ENCODE results near the gene ZNF205. TPM values are rescaled to one million over a fixed set of nuclear protein-coding genes. Genes with fewer than 3 reads are reported as not detected.

The ZNF205 gene
- polyA plus RNA-seq, 3 donors: 1.0 to 6.7 (median 1.3) TPM

DNA sequence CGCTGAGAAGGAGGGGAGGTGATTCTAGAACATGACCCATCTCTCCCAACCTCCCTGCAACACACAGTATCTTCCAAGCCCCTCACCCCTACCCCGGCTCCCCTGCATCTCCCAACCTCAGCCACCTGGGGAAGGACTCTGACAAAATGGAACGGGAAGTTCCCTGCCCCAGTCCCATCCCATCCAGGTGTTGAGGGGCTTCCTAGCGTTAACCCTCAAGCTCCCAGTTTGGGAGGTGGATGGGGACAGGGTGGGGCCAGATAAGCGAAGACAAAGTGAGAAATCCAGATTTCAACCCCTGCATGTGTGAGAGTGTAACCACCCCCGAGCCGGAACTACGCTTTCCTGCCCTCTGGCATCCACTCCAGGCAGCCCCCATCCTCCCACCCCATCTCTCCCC is 15.1 kb upstream of the ZNF205 start:
- Histone ChIP-seq H3K27ac (ENCODE audit: low read depth in 1 of 2, low read length in 2 of 2) (no peak overlapping the region), H3K27me3 (ENCODE audit: control insufficient read depth in 2 of 2, insufficient read depth in 2 of 2, low read length in 2 of 2) (no peaks in the 10 kb centered on the region), H3K9me3 (replicated peaks in 1 of 2; ENCODE audit: control insufficient read depth in 1 of 2, insufficient read depth in 1 of 2, low read length in 2 of 2) (no peaks in the 10 kb centered on the region), H3K4me1 (ENCODE audit: control insufficient read depth in 1 of 2, insufficient read depth in 2 of 2, low read length in 2 of 2) (peaks cover 50 to 52% of the 10 kb centered on the region in 2 donors), H3K36me3 (replicated peaks in 1 of 2; ENCODE audit: control insufficient read depth in 1 of 2, insufficient read depth in 2 of 2, low read length in 2 of 2) (no peaks in the 10 kb centered on the region), H2AFZ (ENCODE audit: insufficient read depth, low read depth, low read length, poor library complexity, severe bottlenecking) (no peak overlapping the region), H3K79me2 (ENCODE audit: insufficient read depth, low read length) (no peaks in the 10 kb centered on the region), H3K4me3 (replicated peaks in 1 of 3; ENCODE audit: low read depth in 2 of 3, low read length in 3 of 3) (no peak overlapping the region), H4K20me1 (ENCODE audit: insufficient read depth, low read length) (no peaks in the 10 kb centered on the region), H3K9ac (ENCODE audit: insufficient read depth, low read length, poor library complexity, severe bottlenecking) (no peak overlapping the region), H3K4me2 (replicated peaks; ENCODE audit: extremely low read depth, low read length, poor library complexity, severe bottlenecking) (no peak overlapping the region)
- DNase-seq: no peak
- WGBS (ENCODE audit: insufficient coverage): no CpG with 5 or more reads among the region's 8 CpGs
- Mint-ChIP-seq H3K27me3 (ENCODE audit: low read depth in 3 of 3) (peaks cover 7 to 11% (median 10%) of the 10 kb centered on the region in 3 donors), H3K4me1 (peaks cover 50% of the 10 kb centered on the region), H3K4me3 (no peak overlapping the region), H3K9me3 (peaks cover 0 to 2% (median 0%) of the 10 kb centered on the region in 7 donors), H3K36me3 (no peaks in the 10 kb centered on the region), H3K27ac (peak overlapping the region in 3 of 7 donors; percentile 15 to 85 (median 81))
- TF ChIP-seq, protein P1, sequence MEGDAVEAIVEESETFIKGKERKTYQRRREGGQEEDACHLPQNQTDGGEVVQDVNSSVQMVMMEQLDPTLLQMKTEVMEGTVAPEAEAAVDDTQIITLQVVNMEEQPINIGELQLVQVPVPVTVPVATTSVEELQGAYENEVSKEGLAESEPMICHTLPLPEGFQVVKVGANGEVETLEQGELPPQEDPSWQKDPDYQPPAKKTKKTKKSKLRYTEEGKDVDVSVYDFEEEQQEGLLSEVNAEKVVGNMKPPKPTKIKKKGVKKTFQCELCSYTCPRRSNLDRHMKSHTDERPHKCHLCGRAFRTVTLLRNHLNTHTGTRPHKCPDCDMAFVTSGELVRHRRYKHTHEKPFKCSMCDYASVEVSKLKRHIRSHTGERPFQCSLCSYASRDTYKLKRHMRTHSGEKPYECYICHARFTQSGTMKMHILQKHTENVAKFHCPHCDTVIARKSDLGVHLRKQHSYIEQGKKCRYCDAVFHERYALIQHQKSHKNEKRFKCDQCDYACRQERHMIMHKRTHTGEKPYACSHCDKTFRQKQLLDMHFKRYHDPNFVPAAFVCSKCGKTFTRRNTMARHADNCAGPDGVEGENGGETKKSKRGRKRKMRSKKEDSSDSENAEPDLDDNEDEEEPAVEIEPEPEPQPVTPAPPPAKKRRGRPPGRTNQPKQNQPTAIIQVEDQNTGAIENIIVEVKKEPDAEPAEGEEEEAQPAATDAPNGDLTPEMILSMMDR (IDR thresholded peaks at IDR 0.05): no peak
- intact Hi-C loops (cut with micrococcal nuclease): no loop called here

DNA sequence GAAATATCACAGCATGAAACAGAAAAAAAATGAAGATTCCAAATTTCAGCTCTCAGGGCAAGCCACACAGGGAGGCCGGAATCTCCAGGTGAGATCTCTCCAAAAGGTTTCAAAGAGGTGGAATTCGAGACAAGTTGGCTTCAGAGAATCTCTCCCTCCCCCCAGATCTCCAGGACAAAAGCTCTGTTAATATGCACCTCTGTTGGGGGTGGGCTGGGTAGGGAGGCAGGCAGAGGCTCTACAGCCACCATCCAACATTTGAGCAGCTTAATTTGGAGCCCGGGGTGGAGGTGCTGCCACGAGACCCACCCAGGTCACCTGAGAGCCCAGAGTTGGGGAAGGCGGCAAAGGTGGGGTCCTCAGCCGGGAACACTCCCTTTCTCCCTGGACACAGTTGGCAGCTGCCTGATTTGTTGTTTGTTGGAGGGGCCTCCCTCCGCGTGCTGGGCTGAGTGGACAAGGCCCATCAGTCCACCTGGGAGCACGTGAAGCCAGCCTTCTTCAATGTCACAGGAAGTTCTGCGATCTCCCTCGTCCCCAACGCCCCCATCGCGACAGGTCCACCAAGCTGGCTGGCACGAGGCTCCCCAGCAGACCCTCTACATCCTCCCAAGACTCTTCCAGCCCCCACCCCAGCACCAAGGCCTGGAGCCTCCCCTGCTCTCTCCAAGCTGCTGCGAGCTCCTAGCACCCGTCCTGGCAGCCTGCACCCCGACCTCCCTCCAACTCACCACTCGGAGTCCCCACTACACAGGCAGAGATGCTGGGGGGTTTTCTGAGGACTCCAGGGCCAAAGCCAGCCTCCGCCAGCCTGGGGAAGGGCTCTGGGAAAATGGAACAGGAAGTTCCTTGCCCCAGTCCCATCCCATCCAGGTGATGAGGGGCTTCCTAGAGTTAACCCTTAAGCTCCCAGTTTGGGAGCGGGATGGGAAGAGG is 13.7 kb upstream of the ZNF205 start, which contains the start of gene ZSCAN10:
TSS of gene ZSCAN10 (minus strand) at position 836 of the 936 bp plus-strand sequence. CDS start 6,357 bp downstream, outside the sequence.
- Mint-ChIP-seq H3K4me1 (peaks cover 52% of the 10 kb centered on the region), H3K27ac (peak within 1 kb of the TSS; percentile 28 to 92 (median 79)), H3K36me3 (no peaks in the 10 kb centered on the region), H3K4me3 (peak within 1 kb of the TSS; percentile 78 to 94), H3K27me3 (ENCODE audit: low read depth in 3 of 3) (peaks cover 7 to 16% (median 10%) of the 10 kb centered on the region in 3 donors), H3K9me3 (peaks cover 0 to 4% (median 0%) of the 10 kb centered on the region in 7 donors)
- intact Hi-C loops (cut with micrococcal nuclease): no loop called here
- Histone ChIP-seq H3K4me2 (replicated peaks; ENCODE audit: extremely low read depth, low read length, poor library complexity, severe bottlenecking) (peak within 1 kb of the TSS; percentile 74), H3K79me2 (ENCODE audit: insufficient read depth, low read length) (no peaks in the 10 kb centered on the region), H3K4me1 (ENCODE audit: control insufficient read depth in 1 of 2, insufficient read depth in 2 of 2, low read length in 2 of 2) (peaks cover 52 to 53% of the 10 kb centered on the region in 2 donors), H3K9ac (ENCODE audit: insufficient read depth, low read length, poor library complexity, severe bottlenecking) (no peak within 1 kb of the TSS), H4K20me1 (ENCODE audit: insufficient read depth, low read length) (no peaks in the 10 kb centered on the region), H3K27ac (ENCODE audit: low read depth in 1 of 2, low read length in 2 of 2) (no peak within 1 kb of the TSS), H3K27me3 (ENCODE audit: control insufficient read depth in 2 of 2, insufficient read depth in 2 of 2, low read length in 2 of 2) (no peaks in the 10 kb centered on the region), H3K36me3 (replicated peaks in 1 of 2; ENCODE audit: control insufficient read depth in 1 of 2, insufficient read depth in 2 of 2, low read length in 2 of 2) (no peaks in the 10 kb centered on the region), H3K4me3 (replicated peaks in 1 of 3; ENCODE audit: low read depth in 2 of 3, low read length in 3 of 3) (peak within 1 kb of the TSS in 2 of 3 experiments; percentile 19 to 73), H2AFZ (ENCODE audit: insufficient read depth, low read depth, low read length, poor library complexity, severe bottlenecking) (peak within 1 kb of the TSS; percentile 71), H3K9me3 (replicated peaks in 1 of 2; ENCODE audit: control insufficient read depth in 1 of 2, insufficient read depth in 1 of 2, low read length in 2 of 2) (no peaks in the 10 kb centered on the region)
- DNase-seq: no peak
- 70% methylated on average over 11 of the region's 21 CpGs for WGBS (ENCODE audit: insufficient coverage)
- TF ChIP-seq, protein P1 (IDR thresholded peaks at IDR 0.05): no peak
